Endothelial cell of umbilical vein (primary cell): ENCODE measurements around the gene MTERF1. TPM values are rescaled to one million over a fixed set of nuclear protein-coding genes. Genes with fewer than 3 reads are reported as not detected.

Experiments
- BruUV-seq: library from RNA; stranded (reverse); fragments of 400-500 nt; replicated peaks from 2 replicates; lab custom pipeline; 2021; lab: Mats Ljungman, UMichigan
- CTCF ChIA-PET: fragments of 300-600, 350-600 bp; sonication (Branson Sonifier 250); formaldehyde crosslinking; loops from one replicate; lab custom pipeline; 2021; ENCODE audit warnings: antibody characterized with exemption, inconsistent platforms; lab: Charles Lee
- POLR2A ChIA-PET: fragments of 300-600, 350-600 bp; sonication (Branson Sonifier 250); formaldehyde crosslinking; loops from one replicate; lab custom pipeline; 2021; ENCODE audit warnings: antibody characterized with exemption, inconsistent platforms; lab: Charles Lee
- DNase-seq: peaks from one replicate; pipeline ENCODE4 v3.0.0-alpha.2; 2011; ENCODE audit warnings: low read depth, low spot score
- FAIRE-seq: peaks from 2 replicates; lab custom pipeline; 2011; peaks lifted over from hg19 to GRCh38; lab: Jason Lieb, UNC
- H2AFZ ChIP-seq: 2 replicates; pipeline ENCODE4 v1.6.0; 2012; ENCODE audit warnings: low read depth, low read length, control low read depth, inconsistent platforms
- H3K27ac ChIP-seq: 2 replicates; pipeline ENCODE4 v1.5.1; 2011; ENCODE audit warnings: low read depth, mild to moderate bottlenecking, control low read depth, low read length, moderate library complexity; ENCODE audit not compliant: insufficient read depth
- H3K27me3 ChIP-seq, 2 experiments: 2 replicates each; pipeline versions ENCODE4 v1.6.0 to v1.6.1; 2011; ENCODE audit warnings: low read length in 2 of 2, mixed read lengths in 1 of 2; ENCODE audit not compliant: control insufficient read depth in 2 of 2, insufficient read depth in 2 of 2
- H3K36me3 ChIP-seq, 2 experiments: 2 replicates in 1 of 2; 3 replicates in 1 of 2; pipeline ENCODE4 v1.5.1; 2011; ENCODE audit warnings: low read length in 2 of 2, mild to moderate bottlenecking in 1 of 2, moderate library complexity in 1 of 2; ENCODE audit not compliant: control insufficient read depth in 2 of 2, insufficient read depth in 2 of 2; ENCODE audit errors: extremely low read depth in 1 of 2
- H3K4me1 ChIP-seq: 3 replicates; pipeline ENCODE4 v1.5.1; 2011; ENCODE audit warnings: mild to moderate bottlenecking, low read length; ENCODE audit not compliant: control insufficient read depth, insufficient read depth; ENCODE audit errors: extremely low read depth
- H3K4me2 ChIP-seq: 2 replicates; pipeline ENCODE4 v1.6.1; 2011; ENCODE audit warnings: low read length, control low read depth, mixed read lengths; ENCODE audit not compliant: insufficient read depth
- H3K4me3 ChIP-seq, 3 experiments: fragments of 200-600 bp in 1 of 3; sonication (generic), shearing (Covaris generic) in 1 of 3; replicated peaks in 1 of 3; 2 replicates each; pipeline ENCODE4 v1.5.1; 2011 to 2016; ENCODE audit warnings: control low read depth in 3 of 3, low read length in 3 of 3, mild to moderate bottlenecking in 2 of 3, inconsistent platforms in 1 of 3, low read depth in 1 of 3, moderate library complexity in 1 of 3; ENCODE audit not compliant: insufficient read depth in 1 of 3
- H3K79me2 ChIP-seq: 2 replicates; pipeline ENCODE4 v1.6.0; 2012; ENCODE audit warnings: low read length, inconsistent platforms; ENCODE audit not compliant: control insufficient read depth, insufficient read depth
- H3K9ac ChIP-seq: replicated peaks from 2 replicates; pipeline ENCODE3; 2011; ENCODE audit warnings: low read length, control low read depth; ENCODE audit not compliant: insufficient read depth; ENCODE audit errors: extremely low read depth
- H3K9me1 ChIP-seq: replicated peaks from 3 replicates; pipeline ENCODE4 v1.6.0; 2011; ENCODE audit warnings: mild to moderate bottlenecking, low read length; ENCODE audit not compliant: control insufficient read depth, insufficient read depth; ENCODE audit errors: extremely low read depth
- H3K9me3 ChIP-seq: replicated peaks from 2 replicates; pipeline ENCODE4 v1.5.1; 2012; ENCODE audit warnings: low read length, inconsistent platforms; ENCODE audit not compliant: control insufficient read depth, insufficient read depth
- H4K20me1 ChIP-seq: replicated peaks from 2 replicates; pipeline ENCODE3; 2011; ENCODE audit warnings: mild to moderate bottlenecking, low read length; ENCODE audit not compliant: control insufficient read depth, insufficient read depth; ENCODE audit errors: extremely low read depth
- CTCF ChIP-seq, 2 donors: IDR thresholded peaks; 1 replicate in 1 of 2; 2 replicates in 1 of 2; pipeline ENCODE4 v1.5.1; 2011; ENCODE audit warnings: low read length in 2 of 2, mild to moderate bottlenecking in 2 of 2, moderate library complexity in 2 of 2, control low read depth in 1 of 2, inconsistent platforms in 1 of 2, low read depth in 1 of 2; ENCODE audit not compliant: insufficient read depth in 1 of 2; ENCODE audit errors: extremely low read depth in 1 of 2
- EZH2 ChIP-seq: IDR thresholded peaks from 2 replicates; pipeline ENCODE4 v1.6.1; 2012; ENCODE audit warnings: borderline replicate concordance, low read depth, mild to moderate bottlenecking, moderate library complexity, low read length, inconsistent platforms; ENCODE audit not compliant: severe bottlenecking
- FOS ChIP-seq: IDR thresholded peaks from 2 replicates; pipeline ENCODE4 v1.6.1; 2011; ENCODE audit warnings: mild to moderate bottlenecking, low read length, moderate library complexity, borderline replicate concordance; ENCODE audit not compliant: insufficient read depth
- GATA2 ChIP-seq: IDR thresholded peaks from 2 replicates; pipeline ENCODE4 v1.7.0; 2011; ENCODE audit warnings: low read depth, mild to moderate bottlenecking, moderate library complexity, mixed read lengths, low read length; ENCODE audit not compliant: insufficient read length, insufficient read depth
- JUN ChIP-seq: IDR thresholded peaks from 2 replicates; pipeline ENCODE4 v1.6.1; 2011; ENCODE audit warnings: borderline replicate concordance, low read depth; ENCODE audit not compliant: insufficient read length, insufficient read depth
- MAX ChIP-seq: IDR thresholded peaks from 2 replicates; pipeline ENCODE4 v1.6.1; 2011; ENCODE audit not compliant: insufficient read depth, insufficient read length
- MYC ChIP-seq: IDR thresholded peaks from one replicate; pipeline ENCODE4 v1.6.1; 2011; ENCODE audit warnings: mild to moderate bottlenecking, low read depth, low read length
- POLR2A ChIP-seq: IDR thresholded peaks from 2 replicates; pipeline ENCODE4 v1.6.1; 2012; ENCODE audit warnings: low read depth, mild to moderate bottlenecking, control low read depth, low read length
- POLR2AphosphoS5 ChIP-seq: IDR thresholded peaks from 2 replicates; pipeline ENCODE4 v1.6.1; 2012; ENCODE audit warnings: low read depth, mild to moderate bottlenecking, control low read depth, low read length, moderate library complexity; ENCODE audit not compliant: insufficient read depth
- dilution Hi-C: fragments of 300-500 bp; cut with MboI; formaldehyde crosslinking; loops from one replicate; pipeline ENCODE4 v1.15.0; 2019; ENCODE audit warnings: low sequenced_read_pairs; ENCODE audit not compliant: extremely low pct_ligation_motif_present
- intact Hi-C: fragments of 100-400 bp; cut with micrococcal nuclease; formaldehyde crosslinking; loops from one replicate; pipeline ENCODE4 v1.10.0; 2022
- polyA plus RNA-seq, 4 experiments: library from polyadenylated mRNA; depleted of rRNA in 3 of 4; stranded (reverse) in 3 of 4; unstranded in 1 of 4; fragments of >200 nt; gene quantifications; 2 replicates each; pipeline versions ENCODE4 v1.2.1 to v1.2.3, GENCODE V29; 2011 to 2012; ENCODE audit warnings: missing spikeins in 1 of 4
- total RNA-seq: library from RNA; stranded (reverse); gene quantifications from 2 replicates; pipeline ENCODE4 v1.2.3, GENCODE V29; 2021

Gene MTERF1
- total and polyA plus RNA-seq, 2 donors (not counting 3 experiments of a cell fraction or from before 2014, with no cell fraction given), result 3.1 to 10.2 TPM

- BruUV-seq, result no TSS peak
- intact Hi-C loops, result loop anchor here (10.0 kb wide), 1 partner anchor 1527 kb away; the partner anchor contains the start of gene GTPBP10
- peaks cover 0 to 2% of the 10 kb centered on the region in 2 experiments for H3K36me3 ChIP-seq
Measured at GRCh38 chr7:91872069-91872468, 8.4 kb downstream of the MTERF1 start.

More at GRCh38 chr7:91872069-91872468, 8.4 kb downstream of the MTERF1 start:
- Histone ChIP-seq H3K9ac (no peak overlapping the region), H3K27ac (no peak overlapping the region), H2AFZ (no peak overlapping the region), H3K79me2 (peaks cover 4% of the 10 kb centered on the region), H3K9me1 (no peaks in the 10 kb centered on the region), H3K4me1 (no peaks in the 10 kb centered on the region), H3K9me3 (no peaks in the 10 kb centered on the region), H3K4me2 (no peak overlapping the region), H4K20me1 (no peaks in the 10 kb centered on the region), H3K4me3 (no peak overlapping the region), H3K27me3 (no peaks in the 10 kb centered on the region)
- POLR2A ChIA-PET, result no interaction called here
- CTCF ChIA-PET, result interaction anchor here (1.2 to 2.1 kb wide), 3 partner anchors 8 to 42 kb away, joined by 3 to 10 read pairs (median 6); partner anchors contain the start of gene MTERF1
- TF ChIP-seq MYC (no peak), POLR2A (no peak), CTCF (IDR thresholded peaks at IDR 0.05; ENCODE audit: extremely low read depth in 1 of 2, insufficient read depth in 1 of 2, low read depth in 1 of 2, low read length in 2 of 2) (no peak), POLR2AphosphoS5 (no peak), GATA2 (no peak), EZH2 (no peak), MAX (no peak), JUN (no peak), FOS (no peak)
- FAIRE-seq (no peak), DNase-seq (no peak)
- dilution Hi-C loops, result no loop called here
